ENCODE data around the gene ZFHX3. TPM values are rescaled to one million over a fixed set of nuclear protein-coding genes. Genes with fewer than 3 reads are reported as not detected.
A peak's percentile ranks its signal among the peaks of the same experiment; 100 is the strongest.
"Not testable (repeated sequence)": the region's sequence is repeated elsewhere in the genome, so short reads cannot be mapped to it uniquely, and the experiment has no call there.

ZFHX3 gene, protein sequence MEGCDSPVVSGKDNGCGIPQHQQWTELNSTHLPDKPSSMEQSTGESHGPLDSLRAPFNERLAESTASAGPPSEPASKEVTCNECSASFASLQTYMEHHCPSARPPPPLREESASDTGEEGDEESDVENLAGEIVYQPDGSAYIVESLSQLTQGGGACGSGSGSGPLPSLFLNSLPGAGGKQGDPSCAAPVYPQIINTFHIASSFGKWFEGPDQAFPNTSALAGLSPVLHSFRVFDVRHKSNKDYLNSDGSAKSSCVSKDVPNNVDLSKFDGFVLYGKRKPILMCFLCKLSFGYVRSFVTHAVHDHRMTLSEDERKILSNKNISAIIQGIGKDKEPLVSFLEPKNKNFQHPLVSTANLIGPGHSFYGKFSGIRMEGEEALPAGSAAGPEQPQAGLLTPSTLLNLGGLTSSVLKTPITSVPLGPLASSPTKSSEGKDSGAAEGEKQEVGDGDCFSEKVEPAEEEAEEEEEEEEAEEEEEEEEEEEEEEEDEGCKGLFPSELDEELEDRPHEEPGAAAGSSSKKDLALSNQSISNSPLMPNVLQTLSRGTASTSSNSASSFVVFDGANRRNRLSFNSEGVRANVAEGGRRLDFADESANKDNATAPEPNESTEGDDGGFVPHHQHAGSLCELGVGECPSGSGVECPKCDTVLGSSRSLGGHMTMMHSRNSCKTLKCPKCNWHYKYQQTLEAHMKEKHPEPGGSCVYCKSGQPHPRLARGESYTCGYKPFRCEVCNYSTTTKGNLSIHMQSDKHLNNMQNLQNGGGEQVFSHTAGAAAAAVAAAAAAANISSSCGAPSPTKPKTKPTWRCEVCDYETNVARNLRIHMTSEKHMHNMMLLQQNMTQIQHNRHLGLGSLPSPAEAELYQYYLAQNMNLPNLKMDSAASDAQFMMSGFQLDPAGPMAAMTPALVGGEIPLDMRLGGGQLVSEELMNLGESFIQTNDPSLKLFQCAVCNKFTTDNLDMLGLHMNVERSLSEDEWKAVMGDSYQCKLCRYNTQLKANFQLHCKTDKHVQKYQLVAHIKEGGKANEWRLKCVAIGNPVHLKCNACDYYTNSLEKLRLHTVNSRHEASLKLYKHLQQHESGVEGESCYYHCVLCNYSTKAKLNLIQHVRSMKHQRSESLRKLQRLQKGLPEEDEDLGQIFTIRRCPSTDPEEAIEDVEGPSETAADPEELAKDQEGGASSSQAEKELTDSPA (N-terminal part only)
- under 1 TPM; 0.40 to 0.54 TPM for total RNA-seq

DNA sequence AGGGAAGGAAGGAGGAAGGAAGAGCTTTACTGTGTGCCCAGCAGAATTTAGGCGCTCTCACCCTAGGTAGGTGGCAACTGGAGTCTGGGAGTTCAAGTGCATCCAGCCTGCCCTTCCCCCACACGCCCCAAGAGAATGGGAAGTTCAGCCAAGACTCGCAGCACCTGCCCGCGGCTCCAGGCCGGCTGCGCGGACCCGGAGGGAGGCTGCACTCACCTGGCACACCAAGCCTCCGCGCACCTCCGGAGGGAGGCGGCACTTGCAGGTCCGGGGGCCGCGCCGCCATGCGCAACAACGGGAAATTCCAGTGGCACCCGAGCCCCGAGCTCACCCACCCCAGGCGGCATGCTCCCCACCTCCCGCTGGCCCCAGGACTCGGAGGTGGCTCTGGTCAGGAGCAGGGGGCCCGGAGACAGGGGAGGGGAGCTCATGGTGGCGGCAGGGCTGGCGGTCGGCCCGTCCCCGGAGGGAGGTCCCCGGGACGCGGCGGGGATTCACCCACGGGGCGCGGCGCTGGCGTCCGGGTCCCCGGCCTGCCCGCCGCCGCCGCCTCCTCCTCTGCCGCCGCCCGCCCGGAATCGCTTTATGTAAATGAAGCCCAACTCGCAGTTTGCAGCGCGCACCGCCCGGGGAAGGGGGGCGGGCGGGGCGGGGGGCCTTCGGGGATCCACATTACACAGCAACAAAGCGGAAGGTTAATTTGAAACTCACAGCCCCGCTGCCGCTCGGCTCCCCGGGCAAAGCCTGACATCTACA, at the start of gene ZFHX3:
ZFHX3 (minus strand) TSS at position 593 of the 756 bp plus-strand sequence. CDS start 87,983 bp downstream, outside the sequence.
- peaks cover 37% of the 10 kb centered on the region for H3K27me3 Mint-ChIP-seq
- no peaks in the 10 kb centered on the region for H3K9me3 Mint-ChIP-seq
- peak within 1 kb of the TSS; percentile 40 for H3K4me3 Mint-ChIP-seq
- no peak within 1 kb of the TSS for H3K27ac Mint-ChIP-seq
- H3K4me1 Mint-ChIP-seq: peaks cover 2% of the 10 kb centered on the region
- no peaks in the 10 kb centered on the region for H3K36me3 Mint-ChIP-seq
- peak; percentile 36 for DNase-seq

DNA sequence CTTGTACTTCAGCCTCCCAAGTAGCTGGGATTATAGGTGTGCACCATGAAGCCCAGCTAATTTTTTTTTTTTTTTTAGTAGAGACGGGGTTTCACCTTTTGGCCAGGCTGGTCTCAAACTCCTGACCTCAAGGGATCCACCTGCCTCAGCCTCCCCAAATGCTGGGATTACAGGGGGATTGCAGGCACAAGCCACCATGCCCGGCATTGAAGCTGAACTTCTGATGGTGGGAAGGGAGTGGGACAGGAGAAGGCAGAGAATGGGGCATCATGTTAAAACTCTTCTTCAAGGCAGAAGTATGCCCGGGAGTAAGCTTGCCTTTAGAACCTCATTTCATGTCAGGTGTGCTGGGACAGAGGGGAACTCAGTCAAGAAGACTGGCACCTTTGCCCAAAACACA, 48.6 kb upstream of the ZFHX3 start:
- H3K4me1 Mint-ChIP-seq: no peaks in the 10 kb centered on the region
- no peak overlapping the region for H3K4me3 Mint-ChIP-seq
- H3K36me3 Mint-ChIP-seq: no peaks in the 10 kb centered on the region
- H3K27me3 Mint-ChIP-seq: no peaks in the 10 kb centered on the region
- H3K27ac Mint-ChIP-seq: no peak overlapping the region
- no peak for DNase-seq
- H3K9me3 Mint-ChIP-seq: no peaks in the 10 kb centered on the region

DNA sequence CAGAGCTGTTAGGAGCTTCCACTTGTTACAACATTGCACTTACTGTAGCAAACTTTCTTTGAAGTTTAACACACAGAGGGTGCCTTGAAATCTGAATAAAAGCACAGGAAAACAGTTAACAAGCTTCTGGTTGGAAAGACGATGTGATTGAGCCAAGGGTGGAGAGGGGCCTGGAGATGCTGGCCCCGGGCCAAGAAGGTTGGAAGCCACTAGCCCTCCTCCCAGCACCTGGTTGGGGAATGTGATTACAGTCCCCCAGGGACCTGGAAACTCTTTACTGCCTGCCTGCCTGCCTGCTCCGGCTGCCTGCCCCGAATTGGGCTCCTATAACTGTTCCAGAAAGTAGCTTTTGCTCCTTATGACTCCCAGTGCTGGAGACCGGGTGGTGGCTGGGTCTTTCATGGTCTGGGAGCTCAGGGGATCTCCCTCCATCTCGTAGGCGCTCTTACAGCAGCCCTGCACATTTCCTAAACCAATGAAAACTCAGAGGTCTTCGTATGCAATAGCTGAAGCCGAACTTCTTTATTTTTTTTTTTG, 48.0 kb upstream of the ZFHX3 start:
- H3K27ac Mint-ChIP-seq: no peak overlapping the region
- DNase-seq: no peak
- H3K4me3 Mint-ChIP-seq: no peak overlapping the region
- no peaks in the 10 kb centered on the region for H3K9me3 Mint-ChIP-seq
- no peaks in the 10 kb centered on the region for H3K36me3 Mint-ChIP-seq
- no peaks in the 10 kb centered on the region for H3K27me3 Mint-ChIP-seq
- H3K4me1 Mint-ChIP-seq: no peaks in the 10 kb centered on the region

DNA sequence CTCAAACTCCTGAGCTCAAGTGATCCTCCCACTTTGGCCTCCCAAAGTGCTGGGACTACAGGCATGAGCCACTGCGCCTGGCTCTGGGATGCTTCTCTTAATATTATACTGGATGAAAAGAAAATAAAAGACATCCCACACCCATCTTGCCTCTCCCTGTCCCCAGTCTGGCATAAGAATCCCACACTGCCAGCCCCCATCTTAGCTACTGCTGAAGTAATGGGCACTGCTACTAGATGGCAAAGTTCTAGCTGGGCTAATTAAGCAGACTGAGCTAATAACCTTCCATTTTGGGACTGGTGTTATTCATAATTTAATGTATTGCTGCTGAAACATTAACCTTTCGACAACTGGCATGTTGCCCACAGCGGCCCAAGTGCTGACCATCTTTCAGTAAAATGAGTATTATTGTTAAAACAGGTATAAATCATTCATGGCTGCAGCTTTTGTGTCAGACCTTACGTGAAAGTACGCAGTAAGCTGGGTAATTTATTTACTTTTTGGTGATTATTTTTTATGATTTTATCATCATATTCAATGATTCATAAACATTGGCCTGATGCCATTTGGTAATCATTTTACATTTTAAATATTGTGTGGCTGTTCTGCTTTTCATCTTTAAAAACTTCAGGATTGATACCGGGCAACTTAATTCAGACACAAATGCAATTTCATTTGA, 47.4 kb upstream of the ZFHX3 start:
- Mint-ChIP-seq H3K27me3 (no peaks in the 10 kb centered on the region), H3K9me3 (no peaks in the 10 kb centered on the region), H3K4me1 (no peaks in the 10 kb centered on the region), H3K4me3 (no peak overlapping the region), H3K27ac (no peak overlapping the region), H3K36me3 (no peaks in the 10 kb centered on the region)
- no peak for DNase-seq

DNA sequence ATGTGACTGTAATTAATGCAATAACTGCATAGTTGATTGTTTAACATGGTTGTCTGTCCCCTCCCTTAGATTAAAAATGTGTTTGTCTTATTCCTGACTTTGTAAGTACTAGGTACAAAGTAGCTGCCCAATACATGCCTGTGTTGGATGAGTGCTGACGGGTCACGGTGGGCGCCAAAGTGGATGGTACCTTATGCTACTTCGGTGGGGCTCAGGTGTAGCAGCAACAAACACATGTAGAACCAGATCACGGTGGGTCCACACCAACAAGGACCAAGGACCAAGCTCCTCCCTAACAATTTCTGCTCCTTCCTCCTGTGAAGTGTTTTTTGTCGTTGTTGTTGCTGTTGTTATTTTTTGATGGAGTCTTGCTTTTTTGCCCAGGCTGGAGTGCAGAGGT, 46.4 kb upstream of the ZFHX3 start:
- H3K36me3 Mint-ChIP-seq: no peaks in the 10 kb centered on the region
- no peak overlapping the region for H3K27ac Mint-ChIP-seq
- H3K4me1 Mint-ChIP-seq: no peaks in the 10 kb centered on the region
- H3K4me3 Mint-ChIP-seq: no peak overlapping the region
- H3K9me3 Mint-ChIP-seq: no peaks in the 10 kb centered on the region
- no peak for DNase-seq
- no peaks in the 10 kb centered on the region for H3K27me3 Mint-ChIP-seq

DNA sequence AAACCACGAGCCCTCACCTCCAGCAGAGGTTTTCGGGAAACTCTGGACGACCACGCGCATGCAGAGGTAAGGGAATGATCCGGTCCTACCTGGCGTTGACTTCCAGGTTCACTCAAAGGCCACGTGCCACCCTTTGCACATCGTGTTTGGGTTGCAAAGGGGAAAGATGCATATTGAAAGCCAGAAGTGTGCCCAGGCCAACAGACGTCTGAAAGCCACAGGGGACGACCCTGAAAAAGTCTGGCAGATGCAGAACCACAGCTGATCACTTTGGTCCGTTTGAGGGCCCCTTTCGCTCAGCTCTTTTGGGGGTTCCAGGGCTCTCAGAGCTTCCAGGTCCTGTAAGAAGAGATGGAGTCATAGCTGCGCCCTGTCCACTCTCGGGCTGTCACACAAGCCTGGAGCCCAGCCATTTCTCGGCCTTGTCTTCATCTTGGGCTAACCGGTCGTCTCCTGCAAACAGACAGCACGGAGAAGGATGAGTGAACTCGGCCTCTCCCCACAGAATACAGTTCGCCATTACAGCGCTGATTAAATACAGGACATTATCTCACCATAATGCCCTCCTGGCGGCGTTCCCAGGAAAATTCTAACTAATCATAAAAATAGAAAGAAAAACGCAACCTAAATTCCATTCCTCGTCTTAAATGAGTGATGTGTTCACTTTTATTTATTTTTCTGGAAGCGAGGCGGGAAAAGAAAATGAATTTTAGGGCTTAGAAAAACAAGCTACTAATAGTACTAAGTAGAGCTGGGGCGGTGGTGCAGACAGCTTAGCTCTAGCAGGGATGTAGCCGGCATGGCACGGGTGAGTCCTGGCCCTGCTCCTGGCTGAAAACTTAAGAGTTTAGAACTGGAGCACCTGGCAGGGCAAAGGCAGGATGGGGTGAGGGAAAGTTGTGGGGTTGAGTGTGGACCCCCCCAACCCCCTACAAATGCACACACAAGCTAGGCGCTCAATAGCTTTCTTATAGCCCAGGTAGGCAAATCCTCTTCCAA, 45.5 kb upstream of the ZFHX3 start:
- H3K27ac Mint-ChIP-seq: no peak overlapping the region
- no peaks in the 10 kb centered on the region for H3K27me3 Mint-ChIP-seq
- H3K36me3 Mint-ChIP-seq: no peaks in the 10 kb centered on the region
- no peaks in the 10 kb centered on the region for H3K4me1 Mint-ChIP-seq
- no peak overlapping the region for H3K4me3 Mint-ChIP-seq
- H3K9me3 Mint-ChIP-seq: no peaks in the 10 kb centered on the region
- no peak for DNase-seq

DNA sequence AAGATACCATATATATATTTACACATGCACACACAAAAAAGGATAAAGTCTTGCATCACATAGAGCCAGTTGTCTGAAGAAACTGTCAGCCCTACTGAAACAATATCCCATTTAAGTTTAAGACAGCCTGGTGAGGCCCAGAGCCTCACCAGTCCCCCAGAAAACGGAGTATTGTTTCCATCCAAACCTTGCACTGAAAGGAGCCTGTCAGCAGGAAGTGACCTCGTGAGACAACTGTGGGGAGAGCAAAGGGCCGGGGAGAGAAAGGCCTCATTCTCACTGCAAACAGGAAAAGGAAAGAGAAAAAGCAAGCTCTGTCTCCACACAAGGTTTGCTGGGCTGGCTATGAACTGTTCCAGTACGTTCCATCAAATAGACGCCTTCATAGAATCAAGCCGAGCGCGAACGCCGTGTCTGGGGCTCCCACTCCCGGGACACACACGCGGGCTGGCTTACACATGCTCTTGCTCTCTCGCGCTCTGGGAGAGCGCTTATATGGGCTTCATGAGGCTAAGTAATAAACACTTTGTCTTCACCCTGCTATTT, 44.4 kb upstream of the ZFHX3 start:
- Mint-ChIP-seq H3K27ac (no peak overlapping the region), H3K36me3 (no peaks in the 10 kb centered on the region), H3K27me3 (no peaks in the 10 kb centered on the region), H3K9me3 (no peaks in the 10 kb centered on the region), H3K4me1 (no peaks in the 10 kb centered on the region), H3K4me3 (no peak overlapping the region)
- DNase-seq: no peak

DNA sequence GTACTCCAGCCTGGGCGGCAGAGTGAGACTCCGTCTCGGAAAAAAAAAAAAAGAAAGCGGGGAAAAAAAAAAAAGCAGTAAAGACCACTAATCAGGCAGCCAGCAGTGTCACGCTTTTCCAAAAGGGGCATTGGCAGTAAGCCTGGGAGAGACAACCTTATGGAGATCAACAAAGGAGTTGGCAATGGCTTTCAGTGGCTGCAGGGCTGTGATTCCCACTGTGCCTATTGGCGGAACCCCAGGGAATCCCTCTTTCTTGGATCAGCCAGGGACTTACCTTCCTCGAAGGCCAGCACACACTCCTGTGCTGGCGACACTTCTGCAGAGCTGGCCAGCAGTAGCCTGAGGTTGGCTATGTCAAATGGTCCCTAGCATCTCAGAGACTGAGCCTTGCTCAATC, 43.2 kb upstream of the ZFHX3 start:
- no peak for DNase-seq
- Mint-ChIP-seq H3K36me3 (no peaks in the 10 kb centered on the region), H3K27me3 (peaks cover 1% of the 10 kb centered on the region), H3K27ac (no peak overlapping the region), H3K4me1 (no peaks in the 10 kb centered on the region), H3K9me3 (no peaks in the 10 kb centered on the region), H3K4me3 (no peak overlapping the region)

DNA sequence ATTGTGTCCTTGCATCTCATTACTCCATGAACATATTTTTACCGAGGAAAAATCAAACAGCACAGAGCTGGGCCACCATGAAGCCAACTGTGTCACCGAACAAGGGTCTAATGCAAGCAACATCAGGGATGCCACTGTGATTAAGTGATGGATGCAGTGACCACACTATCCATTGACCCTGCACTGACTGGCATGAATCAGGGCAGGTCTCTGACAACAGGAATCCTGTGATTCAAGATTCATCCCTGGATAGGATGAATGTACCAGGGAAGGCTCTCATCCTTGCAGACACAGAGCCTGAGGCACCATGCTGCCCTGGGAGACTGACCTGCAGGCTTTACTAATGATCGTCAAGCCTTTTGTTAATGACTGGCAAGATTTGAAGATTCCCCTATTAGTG, 41.5 kb upstream of the ZFHX3 start:
- Mint-ChIP-seq H3K27ac (no peak overlapping the region), H3K4me3 (no peak overlapping the region), H3K4me1 (no peaks in the 10 kb centered on the region), H3K27me3 (peaks cover 14% of the 10 kb centered on the region), H3K36me3 (no peaks in the 10 kb centered on the region), H3K9me3 (peaks cover 5% of the 10 kb centered on the region)
- no peak for DNase-seq

DNA sequence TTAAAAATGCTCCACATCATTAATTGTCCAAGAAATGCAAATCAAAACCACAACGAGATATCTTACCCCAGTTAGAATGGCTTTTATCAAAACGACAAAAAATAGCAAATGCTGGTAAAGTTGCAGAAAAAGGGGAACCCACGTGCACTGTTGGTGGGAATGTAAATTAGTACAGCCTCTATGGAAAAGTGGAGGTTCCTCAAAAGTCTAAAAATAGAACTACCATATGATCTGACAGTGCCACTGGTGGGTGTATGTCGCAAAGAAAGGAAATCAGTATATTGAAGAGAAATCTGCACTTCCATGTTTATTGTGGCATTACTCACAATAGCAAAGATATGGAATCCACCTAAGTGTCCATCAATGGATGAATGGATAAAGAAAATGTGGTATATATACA, 38.2 kb upstream of the ZFHX3 start:
- no peaks in the 10 kb centered on the region for H3K4me1 Mint-ChIP-seq
- H3K9me3 Mint-ChIP-seq: peaks cover 5% of the 10 kb centered on the region
- DNase-seq: no peak
- no peak overlapping the region for H3K4me3 Mint-ChIP-seq
- H3K36me3 Mint-ChIP-seq: no peaks in the 10 kb centered on the region
- H3K27me3 Mint-ChIP-seq: peaks cover 14% of the 10 kb centered on the region
- no peak overlapping the region for H3K27ac Mint-ChIP-seq

DNA sequence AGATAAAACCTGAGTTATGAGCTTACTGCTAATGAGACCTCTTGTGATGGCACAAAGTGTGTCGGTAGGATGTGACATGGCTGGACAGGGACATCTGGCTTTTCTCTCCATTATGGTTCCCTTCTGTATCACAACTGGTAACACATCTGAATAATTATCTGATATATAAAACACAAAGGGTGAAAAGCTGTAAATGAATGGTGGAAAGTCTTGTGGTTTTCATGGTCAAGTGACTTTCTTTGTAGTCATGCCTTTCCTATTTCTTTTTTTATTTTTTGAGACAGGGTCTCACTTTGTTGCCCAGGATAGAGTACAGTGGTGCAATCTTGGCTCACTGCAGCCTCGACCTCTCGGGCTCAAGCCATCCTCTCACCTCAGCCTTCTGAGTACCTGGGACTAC, 35.3 kb upstream of the ZFHX3 start:
- H3K27me3 Mint-ChIP-seq: peaks cover 14% of the 10 kb centered on the region
- H3K4me1 Mint-ChIP-seq: no peaks in the 10 kb centered on the region
- no peaks in the 10 kb centered on the region for H3K36me3 Mint-ChIP-seq
- H3K27ac Mint-ChIP-seq: no peak overlapping the region
- no peak for DNase-seq
- H3K4me3 Mint-ChIP-seq: no peak overlapping the region
- H3K9me3 Mint-ChIP-seq: peaks cover 5% of the 10 kb centered on the region

DNA sequence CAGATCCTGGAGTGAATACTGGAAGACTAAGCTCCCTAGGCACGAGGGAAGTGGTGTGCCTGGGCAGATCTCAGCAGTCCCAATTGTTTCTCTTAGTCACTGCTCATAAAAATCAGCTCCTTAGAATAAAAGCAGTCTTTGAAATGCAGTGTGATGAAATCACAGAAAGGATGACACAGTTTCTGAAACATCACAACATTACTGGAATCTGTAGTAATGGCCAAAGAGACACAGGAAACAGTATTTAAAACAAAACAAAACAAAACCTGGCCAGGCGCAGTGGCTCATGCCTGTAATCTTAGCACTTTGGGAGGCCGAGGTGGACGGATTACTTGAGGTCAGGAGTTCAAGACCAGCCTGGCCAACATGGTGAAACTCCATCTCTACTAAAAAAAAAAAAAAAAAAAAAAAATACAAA, 34.7 kb upstream of the ZFHX3 start:
- not testable (repeated sequence) for H3K36me3 Mint-ChIP-seq, DNase-seq
- peaks cover 14% of the 10 kb centered on the region for H3K27me3 Mint-ChIP-seq

DNA sequence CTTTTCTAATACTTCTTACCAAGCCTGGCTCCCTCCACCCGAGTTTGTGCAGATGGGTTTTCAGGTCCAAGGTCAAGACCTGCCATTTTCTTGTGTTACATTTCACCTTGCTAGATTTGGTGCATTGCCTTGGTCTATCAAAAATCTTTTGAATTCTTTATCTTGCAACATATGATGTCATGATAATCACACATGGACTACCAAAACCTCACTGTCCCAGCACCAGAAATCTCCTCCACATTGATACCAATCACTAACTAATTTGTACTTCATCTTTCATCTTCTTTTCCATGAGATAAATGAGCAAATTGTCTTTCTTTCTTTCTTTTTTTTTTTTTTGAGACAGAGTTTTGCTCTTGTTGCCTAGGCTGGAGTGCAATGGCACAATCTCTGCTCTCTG, 33.0 kb upstream of the ZFHX3 start:
- DNase-seq: no peak
- no peaks in the 10 kb centered on the region for H3K36me3 Mint-ChIP-seq
- no peak overlapping the region for H3K27ac Mint-ChIP-seq
- peaks cover 11% of the 10 kb centered on the region for H3K27me3 Mint-ChIP-seq
- no peak overlapping the region for H3K4me3 Mint-ChIP-seq
- H3K9me3 Mint-ChIP-seq: peaks cover 5% of the 10 kb centered on the region
- no peaks in the 10 kb centered on the region for H3K4me1 Mint-ChIP-seq

More for the DNA sequence above, 34.7 kb upstream of the ZFHX3 start:
- not testable (repeated sequence) for H3K9me3 Mint-ChIP-seq, H3K4me1 Mint-ChIP-seq, H3K4me3 Mint-ChIP-seq, H3K27ac Mint-ChIP-seq
